ENCODE results near the gene CCSER2.
A peak's percentile ranks its signal among the peaks of the same experiment; 100 is the strongest.
"Not testable (repeated sequence)": the region's sequence is repeated elsewhere in the genome, so short reads cannot be mapped to it uniquely, and the experiment has no call there.

Gene CCSER2

GRCh38 chr10:84456126-84456525, 127.7 kb downstream of the CCSER2 start:
- no peak for DNase-seq

- DNase-seq: no peak
These were observed 132.1 kb downstream of the CCSER2 start for GRCh38 chr10:84460520-84460919.

- DNase-seq: no peak
These were observed 141.1 kb downstream of the CCSER2 start for GRCh38 chr10:84469470-84469869.

GRCh38 chr10:84473136-84473535, 144.7 kb downstream of the CCSER2 start:
- no peak for DNase-seq

- no peak for DNase-seq
These were observed 149.2 kb downstream of the CCSER2 start for GRCh38 chr10:84477398-84478128.

GRCh38 chr10:84478151-84478550, 149.8 kb downstream of the CCSER2 start:
- no peak for DNase-seq

GRCh38 chr10:84478679-84479078, 150.3 kb downstream of the CCSER2 start:
- no peak for DNase-seq

GRCh38 chr10:84484541-84484940, 156.2 kb downstream of the CCSER2 start:
- DNase-seq: no peak

- no peak for DNase-seq
These were observed 165.0 kb downstream of the CCSER2 start for GRCh38 chr10:84493361-84493760.

- no peak for DNase-seq
These were observed 165.8 kb downstream of the CCSER2 start for GRCh38 chr10:84493951-84494848.

- DNase-seq: no peak
These were observed 166.4 kb downstream of the CCSER2 start for GRCh38 chr10:84494849-84495180.

- no peak for DNase-seq
These were observed 169.6 kb downstream of the CCSER2 start for GRCh38 chr10:84497978-84498377.

- not testable (repeated sequence) for DNase-seq
These were observed 170.7 kb downstream of the CCSER2 start for GRCh38 chr10:84499039-84499438.

- peak; percentile 4 for DNase-seq
These were observed 171.5 kb downstream of the CCSER2 start for GRCh38 chr10:84499846-84500245.

GRCh38 chr10:84510121-84510520, 181.7 kb downstream of the CCSER2 start:
- no peak for DNase-seq

- DNase-seq: no peak
These were observed 182.7 kb downstream of the CCSER2 start for GRCh38 chr10:84511106-84511505.

GRCh38 chr10:84511709-84512285, 183.4 kb downstream of the CCSER2 start:
- no peak for DNase-seq

- DNase-seq: no peak
These were observed 189.2 kb downstream of the CCSER2 start for GRCh38 chr10:84517554-84517953.

GRCh38 chr10:84519235-84519634, 190.8 kb downstream of the CCSER2 start:
- DNase-seq: no peak

- no peak for DNase-seq
These were observed 192.6 kb downstream of the CCSER2 start for GRCh38 chr10:84521013-84521412.

GRCh38 chr10:84521468-84521867, 193.1 kb downstream of the CCSER2 start:
- DNase-seq: no peak

GRCh38 chr10:84522612-84523462, 194.4 kb downstream of the CCSER2 start:
- no peak for DNase-seq

- DNase-seq: no peak
These were observed 195.1 kb downstream of the CCSER2 start for GRCh38 chr10:84523526-84523925.
